Measurements from ENCODE around the gene C1orf185. TPM values are rescaled to one million over a fixed set of nuclear protein-coding genes. Genes with fewer than 3 reads are reported as not detected.
"Not testable (repeated sequence)": the region's sequence is repeated elsewhere in the genome, so short reads cannot be mapped to it uniquely, and the experiment has no call there.

C1orf185 gene
- total RNA-seq, 1 donor, result not detected

GRCh38 chr1:51120629-51121028, 18.6 kb downstream of the C1orf185 start:
- DNase-seq (ENCODE audit: low read depth), result no peak
- H3K4me3 ChIP-seq (ENCODE audit: low read depth, low read length), result no peak overlapping the region
- no peak for TF ChIP-seq CTCF (IDR thresholded peaks at IDR 0.05; ENCODE audit: insufficient read depth, low read depth, low read length)

DNA sequence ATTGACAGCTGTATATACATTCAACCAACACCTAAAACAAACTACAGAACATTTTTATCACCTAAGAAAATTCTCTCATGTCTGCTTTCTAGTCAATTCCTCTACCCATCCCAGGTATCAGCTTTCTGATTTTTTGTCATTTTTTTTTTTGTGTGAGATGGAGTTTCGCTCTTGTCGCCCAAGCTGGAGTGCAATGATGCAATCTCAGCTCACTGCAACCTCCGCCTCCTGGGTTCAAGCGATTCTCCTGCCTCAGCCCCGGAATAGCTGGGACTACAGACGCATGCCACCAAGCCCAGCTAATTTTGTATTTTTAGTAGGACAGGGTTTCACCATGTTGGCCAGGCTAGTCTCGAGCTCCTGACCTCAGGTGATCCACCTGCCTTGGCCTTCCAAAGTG, 25.1 kb downstream of the C1orf185 start:
- H3K4me3 ChIP-seq (ENCODE audit: low read depth, low read length); DNase-seq (ENCODE audit: low read depth): not testable (repeated sequence)

DNA sequence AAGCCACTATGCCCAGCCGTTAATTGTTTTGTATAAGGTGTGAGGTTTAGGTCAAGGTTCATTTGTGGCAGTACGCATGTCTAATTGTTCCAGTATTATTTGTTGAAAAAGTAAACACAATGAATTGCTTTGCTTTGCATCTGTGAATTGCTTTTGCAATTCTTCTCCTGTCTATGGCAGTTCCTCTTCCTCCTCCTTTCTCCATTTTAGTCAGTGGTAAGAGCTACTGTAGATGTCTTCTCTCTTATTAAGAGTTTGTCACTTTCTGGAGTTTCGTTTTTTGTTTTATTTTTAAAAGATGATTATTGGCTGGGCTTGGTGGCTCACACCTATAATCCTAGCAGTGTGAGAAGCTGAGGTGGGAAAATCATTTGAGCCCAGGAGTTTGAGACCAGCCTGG, 29.2 kb downstream of the C1orf185 start:
- no peak for TF ChIP-seq CTCF (IDR thresholded peaks at IDR 0.05; ENCODE audit: insufficient read depth, low read depth, low read length)
- H3K4me3 ChIP-seq (ENCODE audit: low read depth, low read length), result no peak overlapping the region
- no peak for DNase-seq (ENCODE audit: low read depth)

DNA sequence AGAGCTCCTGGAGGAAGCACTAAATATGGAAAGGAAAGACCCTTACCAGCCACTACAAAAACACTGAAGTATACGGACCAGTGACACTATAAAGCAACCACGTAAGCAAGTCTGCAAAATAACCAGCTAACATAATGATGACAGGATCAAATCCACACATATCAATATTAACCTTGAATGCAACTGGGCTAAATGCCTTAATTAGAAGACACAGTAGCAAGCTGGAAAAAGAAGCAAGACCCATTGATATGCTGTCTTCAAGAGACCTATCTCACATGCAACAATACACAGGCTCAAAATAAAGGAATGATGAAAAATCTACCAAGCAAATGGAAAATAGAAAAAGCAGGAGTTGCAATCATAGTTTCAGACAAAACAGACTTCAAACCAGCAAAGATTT, 31.0 kb downstream of the C1orf185 start:
- TF ChIP-seq CTCF (IDR thresholded peaks at IDR 0.05; ENCODE audit: insufficient read depth, low read depth, low read length), result no peak
- no peak for DNase-seq (ENCODE audit: low read depth)
- no peak overlapping the region for H3K4me3 ChIP-seq (ENCODE audit: low read depth, low read length)

- not testable (repeated sequence) for DNase-seq (ENCODE audit: low read depth); H3K4me3 ChIP-seq (ENCODE audit: low read depth, low read length)
These were observed 35.7 kb downstream of the C1orf185 start for GRCh38 chr1:51137696-51138095.

- TF ChIP-seq CTCF (IDR thresholded peaks at IDR 0.05; ENCODE audit: insufficient read depth, low read depth, low read length), result peak; percentile 1
- DNase-seq (ENCODE audit: low read depth), result no peak
- H3K4me3 ChIP-seq (ENCODE audit: low read depth, low read length), result no peak overlapping the region
These were observed 37.4 kb downstream of the C1orf185 start for GRCh38 chr1:51139474-51139873.

- no peak for DNase-seq (ENCODE audit: low read depth)
- no peak for TF ChIP-seq CTCF (IDR thresholded peaks at IDR 0.05; ENCODE audit: insufficient read depth, low read depth, low read length)
These were observed 45.4 kb downstream of the C1orf185 start for GRCh38 chr1:51147394-51147793.

GRCh38 chr1:51154776-51155175, 52.7 kb downstream of the C1orf185 start:
- no peak overlapping the region for H3K4me3 ChIP-seq (ENCODE audit: low read depth, low read length)
- no peak for TF ChIP-seq CTCF (IDR thresholded peaks at IDR 0.05; ENCODE audit: insufficient read depth, low read depth, low read length)
- no peak for DNase-seq (ENCODE audit: low read depth)

More at GRCh38 chr1:51147394-51147793, 45.4 kb downstream of the C1orf185 start:
- H3K4me3 ChIP-seq (ENCODE audit: low read depth, low read length), result no peak overlapping the region
